Liver (tissue), 9 donors: ENCODE measurements around the gene LMOD1. TPM values are rescaled to one million over a fixed set of nuclear protein-coding genes. Genes with fewer than 3 reads are reported as not detected.

Experiments used
- DNase-seq: peaks from one replicate; pipeline ENCODE4 v3.0.0-alpha.2; 2017; ENCODE audit warnings: low spot score
- H3K27ac ChIP-seq, 2 donors: one replicate each; pipeline ENCODE4 v1.7.0; 2013; ENCODE audit warnings: inconsistent platforms in 2 of 2, low read length in 2 of 2, control low read depth in 1 of 2, low read depth in 1 of 2, mild to moderate bottlenecking in 1 of 2
- H3K27me3 ChIP-seq, 4 donors: one replicate each; pipeline versions ENCODE4 v1.6.1 to v1.7.0; 2013; ENCODE audit warnings: low read length in 3 of 4, inconsistent platforms in 1 of 4, mild to moderate bottlenecking in 1 of 4, moderate library complexity in 1 of 4; ENCODE audit not compliant: control insufficient read depth in 4 of 4, insufficient read depth in 4 of 4
- H3K36me3 ChIP-seq, 4 donors: one replicate each; pipeline versions ENCODE4 v1.6.1 to v1.7.0; 2013; ENCODE audit warnings: low read length in 3 of 4, mild to moderate bottlenecking in 3 of 4, low read depth in 1 of 4, moderate library complexity in 1 of 4; ENCODE audit not compliant: control insufficient read depth in 4 of 4, insufficient read depth in 3 of 4
- H3K4me1 ChIP-seq, 4 donors: one replicate each; pipeline versions ENCODE4 v1.6.1 to v1.7.0; 2013; ENCODE audit warnings: low read length in 3 of 4, mild to moderate bottlenecking in 3 of 4, moderate library complexity in 1 of 4; ENCODE audit not compliant: control insufficient read depth in 4 of 4, insufficient read depth in 4 of 4
- H3K4me3 ChIP-seq, 3 donors: one replicate each; pipeline versions ENCODE4 v1.6.1 to v1.7.0; 2013; ENCODE audit warnings: low read length in 3 of 3, control low read depth in 1 of 3, low read depth in 1 of 3, mild to moderate bottlenecking in 1 of 3
- H3K9ac ChIP-seq, 2 donors: one replicate each; pipeline ENCODE4 v1.7.0; 2013; ENCODE audit warnings: low read length in 2 of 2, mild to moderate bottlenecking in 2 of 2, moderate library complexity in 2 of 2, control low read depth in 1 of 2, low read depth in 1 of 2
- H3K9me3 ChIP-seq, 4 donors: one replicate each; pipeline versions ENCODE4 v1.6.1 to v1.7.0; 2013; ENCODE audit warnings: low read length in 3 of 4; ENCODE audit not compliant: control insufficient read depth in 4 of 4
- ATF3 ChIP-seq: IDR thresholded peaks from 2 replicates; pipeline ENCODE4 v1.6.1; 2016; ENCODE audit warnings: antibody characterized with exemption
- EGR1 ChIP-seq, 2 donors: IDR thresholded peaks; 2 replicates each; pipeline ENCODE4 v1.6.1; 2016 to 2018; ENCODE audit warnings: antibody characterized with exemption in 2 of 2, low read depth in 2 of 2
- FOXA1 ChIP-seq: IDR thresholded peaks from 2 replicates; pipeline ENCODE4 v1.6.1; 2016; ENCODE audit warnings: antibody characterized with exemption
- FOXA2 ChIP-seq: IDR thresholded peaks from 2 replicates; pipeline ENCODE4 v1.6.1; 2016; ENCODE audit warnings: antibody characterized with exemption
- HNF4A ChIP-seq, 2 donors: conservative IDR thresholded peaks; 2 replicates each; pipeline ENCODE4 v1.6.1; 2016; ENCODE audit warnings: antibody characterized with exemption in 2 of 2, mild to moderate bottlenecking in 2 of 2
- HNF4G ChIP-seq: IDR thresholded peaks from 2 replicates; pipeline ENCODE4 v1.6.1; 2016; ENCODE audit warnings: antibody characterized with exemption
- JUND ChIP-seq, 2 donors: IDR thresholded peaks; 2 replicates each; pipeline ENCODE4 v1.6.1; 2016; ENCODE audit warnings: antibody characterized with exemption in 2 of 2
- MAX ChIP-seq: IDR thresholded peaks from 2 replicates; pipeline ENCODE4 v1.6.1; 2016; ENCODE audit warnings: antibody characterized with exemption
- NR2F2 ChIP-seq: IDR thresholded peaks from 2 replicates; pipeline ENCODE4 v1.6.1; 2016; ENCODE audit warnings: antibody characterized with exemption
- REST ChIP-seq: IDR thresholded peaks from 2 replicates; pipeline ENCODE4 v1.6.1; 2016; ENCODE audit warnings: antibody characterized with exemption, mild to moderate bottlenecking
- RXRA ChIP-seq, 2 donors: IDR thresholded peaks; 2 replicates each; pipeline ENCODE4 v1.6.1; 2017 to 2018; ENCODE audit warnings: antibody characterized with exemption in 2 of 2, mild to moderate bottlenecking in 1 of 2
- SP1 ChIP-seq: IDR thresholded peaks from 2 replicates; pipeline ENCODE4 v1.6.1; 2018; ENCODE audit warnings: antibody characterized with exemption, mild to moderate bottlenecking
- TAF1 ChIP-seq: conservative IDR thresholded peaks from 2 replicates; pipeline ENCODE4 v1.6.1; 2016; ENCODE audit warnings: antibody characterized with exemption, mild to moderate bottlenecking
- YY1 ChIP-seq: IDR thresholded peaks from 2 replicates; pipeline ENCODE4 v1.6.1; 2016; ENCODE audit warnings: antibody characterized with exemption, mild to moderate bottlenecking
- ZBTB33 ChIP-seq: IDR thresholded peaks from 2 replicates; pipeline ENCODE4 v1.6.1; 2016; ENCODE audit warnings: antibody characterized with exemption
- WGBS: extraction: QIAGEN DNeasy Blood & Tissue Kit; methylation state at CpG from one replicate; pipeline ENCODE4 v1.1.7; 2013; 5-methylcytosine and 5-hydroxymethylcytosine counted together
- polyA plus RNA-seq, 2 donors: library from polyadenylated mRNA; stranded (reverse) in 1 of 2; unstranded in 1 of 2; fragments of 200-250 nt in 1 of 2; fragments of >200 nt in 1 of 2; fragmentation: Nextera tagmentation in 1 of 2; extraction: Ambion mirVana in 1 of 2; gene quantifications; one replicate each; pipeline versions ENCODE4 v1.2.1 to v1.2.3, GENCODE V29; 2013 to 2015
- total RNA-seq, 2 donors: library from RNA; depleted of rRNA; stranded (reverse); fragments of >200 nt; gene quantifications; one replicate each; pipeline ENCODE4 v1.2.3, GENCODE V29; 2014
- donor health status: healthy.
- donor health status: healthy.
- donor health status: healthy.
- donor health status: healthy.
- donor health status: healthy.

The LMOD1 gene
- total and polyA plus RNA-seq, 4 donors, result 0.14 to 4.4 (median 2.2) TPM

DNA sequence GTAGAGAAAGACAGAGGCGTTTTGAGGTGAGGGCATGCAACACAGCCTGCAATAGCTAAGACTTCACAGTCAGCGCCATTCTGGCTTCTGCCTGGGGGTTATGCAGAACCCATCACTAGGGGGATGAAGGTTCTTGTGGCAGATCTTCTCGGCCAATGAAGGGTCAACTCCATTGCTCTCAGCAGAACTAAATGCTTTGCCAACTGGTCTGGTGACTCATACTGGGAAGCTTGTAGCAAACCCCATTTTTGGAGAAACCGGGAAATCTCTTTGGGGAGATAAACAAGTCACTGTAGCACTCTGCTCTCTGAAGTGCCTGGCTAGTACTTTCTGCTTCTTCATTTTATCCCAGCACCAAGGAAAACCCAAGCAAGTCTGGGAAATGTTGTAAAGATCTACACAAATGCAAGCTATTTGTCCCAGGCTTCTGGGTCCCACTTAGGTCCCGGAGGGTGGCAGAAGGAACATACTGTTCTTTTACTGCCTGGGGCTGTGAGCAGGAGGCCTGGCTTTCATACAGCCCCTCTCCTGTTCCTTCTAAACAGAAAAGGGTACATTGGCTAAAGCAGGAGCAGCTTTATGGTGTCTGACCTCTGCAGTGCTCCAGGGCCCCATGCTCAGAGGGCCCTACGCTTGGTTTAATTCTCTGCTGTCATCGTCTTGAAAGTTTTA lies 28.9 kb downstream of the LMOD1 start:
- no peaks in the 10 kb centered on the region for H3K36me3 ChIP-seq
- H3K9ac ChIP-seq, result no peak overlapping the region
- peaks cover 0 to 3% (median 0%) of the 10 kb centered on the region in 4 donors for H3K4me1 ChIP-seq

DNA sequence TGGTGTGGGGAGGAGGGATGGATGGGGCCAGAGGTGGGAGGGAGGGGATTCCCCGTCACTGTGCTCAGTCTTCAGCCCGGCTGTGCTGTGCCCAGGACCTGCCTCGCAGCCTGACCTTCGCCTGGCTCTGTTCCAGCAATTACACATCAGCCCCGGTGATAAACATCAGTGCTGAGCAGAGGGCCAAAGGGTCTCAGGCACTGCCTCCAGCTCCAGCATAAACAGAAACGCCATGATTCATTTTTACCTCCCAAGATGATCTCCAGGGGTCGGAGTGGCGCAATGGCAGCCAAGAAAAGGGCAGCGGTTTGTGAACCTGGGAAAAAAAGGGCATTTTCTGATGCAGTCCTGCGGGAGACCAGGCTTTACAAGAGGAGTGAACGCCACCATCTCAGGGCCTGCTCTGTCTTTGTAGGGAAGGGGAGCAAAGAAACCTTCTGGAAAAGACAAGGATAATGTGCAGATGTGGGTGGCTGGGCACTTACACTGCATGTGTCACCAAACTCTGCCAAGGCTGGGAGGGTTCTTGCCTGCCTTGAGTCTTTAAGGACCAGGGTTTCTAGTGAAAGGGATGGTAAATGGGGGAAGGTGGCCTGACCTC lies 29.6 kb downstream of the LMOD1 start:
- WGBS, result 41% methylated on average over 11 of the region's 11 CpGs
- no peaks in the 10 kb centered on the region for H3K36me3 ChIP-seq
- DNase-seq, result peak; percentile 44
- no peak overlapping the region for H3K4me3 ChIP-seq
- no peak overlapping the region for H3K27ac ChIP-seq
- no peak overlapping the region for H3K9ac ChIP-seq
- no peaks in the 10 kb centered on the region for H3K27me3 ChIP-seq
- peaks cover 0 to 3% (median 0%) of the 10 kb centered on the region in 4 donors for H3K4me1 ChIP-seq
- no peaks in the 10 kb centered on the region for H3K9me3 ChIP-seq
- no peak for TF ChIP-seq EGR1 (IDR thresholded peaks at IDR 0.05; ENCODE audit: low read depth in 2 of 2)
- peak; percentile 81 for TF ChIP-seq NR2F2

More for the DNA sequence above, 28.9 kb downstream of the LMOD1 start:
- DNase-seq, result no peak
- no peaks in the 10 kb centered on the region for H3K27me3 ChIP-seq
- no peak overlapping the region for H3K4me3 ChIP-seq
- TF ChIP-seq FOXA1, result no peak
- TF ChIP-seq TAF1, result no peak
- TF ChIP-seq NR2F2, result peak; percentile 61
- peak; percentile 35 to 53 for TF ChIP-seq JUND (IDR thresholded peaks at IDR 0.05)
- no peak for TF ChIP-seq HNF4A (conservative IDR thresholded peaks at IDR 0.05)
- TF ChIP-seq SP1, result peak; percentile 41
- peak in 1 of 2 donors; percentile 6 for TF ChIP-seq RXRA (IDR thresholded peaks at IDR 0.05)
- no peak for TF ChIP-seq HNF4G
- TF ChIP-seq EGR1 (IDR thresholded peaks at IDR 0.05; ENCODE audit: low read depth in 2 of 2), result no peak
- peak overlapping the region in 1 of 2 donors; percentile 18 for H3K27ac ChIP-seq
- WGBS, result 86% methylated on average over 7 of the region's 7 CpGs
- H3K9me3 ChIP-seq, result no peaks in the 10 kb centered on the region

DNA sequence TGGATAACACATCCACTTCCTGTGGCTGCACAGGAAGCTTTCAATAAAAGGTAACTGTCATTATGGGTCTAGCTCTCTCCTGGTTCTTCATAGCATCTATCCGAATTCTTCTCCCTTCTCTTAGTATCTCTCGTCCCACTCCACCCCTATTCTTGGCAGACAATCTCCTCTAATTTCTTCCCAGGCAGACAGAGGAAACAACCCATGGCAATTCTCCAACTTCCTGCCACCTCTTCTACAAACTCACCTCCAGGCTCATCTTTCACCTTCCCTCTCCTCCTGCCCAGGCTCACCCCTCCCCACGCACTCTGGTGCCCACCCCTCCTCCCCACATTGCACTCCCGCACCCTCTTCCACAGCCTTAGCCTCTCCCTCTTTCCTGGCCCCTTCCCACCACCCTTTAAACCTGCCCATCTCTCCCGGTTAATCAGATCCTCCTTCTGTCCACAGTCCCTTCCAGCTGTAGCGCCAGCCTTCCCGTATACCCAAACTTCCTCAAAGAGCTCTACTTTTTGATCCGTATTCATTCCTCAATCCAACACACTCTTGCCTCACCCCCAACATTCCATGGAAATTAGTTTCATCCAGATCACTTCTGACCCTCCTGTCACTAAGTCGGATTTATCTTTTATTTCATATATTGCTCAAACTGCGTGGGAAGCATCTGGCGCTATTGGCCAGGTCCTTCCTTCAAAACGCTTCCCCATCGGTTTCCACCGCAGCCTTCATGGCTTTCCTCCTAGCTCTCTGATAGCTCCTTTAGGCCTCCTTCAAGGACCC lies 31.7 kb downstream of the LMOD1 start:
- Histone ChIP-seq H3K36me3 (no peaks in the 10 kb centered on the region), H3K27ac (no peak overlapping the region), H3K27me3 (no peaks in the 10 kb centered on the region), H3K4me1 (peaks cover 0 to 3% (median 0%) of the 10 kb centered on the region in 4 donors), H3K4me3 (no peak overlapping the region), H3K9ac (no peak overlapping the region), H3K9me3 (no peaks in the 10 kb centered on the region)
- DNase-seq, result no peak
- no peak for TF ChIP-seq ATF3
- no peak for TF ChIP-seq HNF4A (conservative IDR thresholded peaks at IDR 0.05)
- no peak for TF ChIP-seq RXRA (IDR thresholded peaks at IDR 0.05)
- no peak for TF ChIP-seq FOXA2
- 82% methylated on average over 14 of the region's 14 CpGs for WGBS

DNA sequence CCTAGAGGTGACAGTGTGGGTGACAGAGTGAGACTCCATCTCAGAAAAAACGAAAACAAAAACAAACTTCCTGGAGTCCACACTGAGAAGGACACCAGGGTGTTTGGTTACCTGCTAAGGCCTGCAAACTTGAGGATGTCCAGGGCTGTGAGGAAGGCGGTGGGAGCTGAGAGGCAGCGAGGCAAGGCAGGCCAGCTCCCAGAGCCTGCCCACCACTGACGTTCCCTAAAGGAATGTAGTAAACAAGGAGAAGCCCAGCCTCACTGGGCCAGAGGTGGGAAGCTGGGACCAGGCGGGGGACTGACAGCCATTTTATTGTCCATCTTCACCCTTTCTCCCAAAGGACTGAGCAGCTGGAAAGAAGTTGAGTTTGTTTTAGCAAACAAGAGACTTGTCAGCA lies 33.5 kb downstream of the LMOD1 start:
- Histone ChIP-seq H3K9me3 (no peaks in the 10 kb centered on the region), H3K4me3 (no peak overlapping the region), H3K27me3 (no peaks in the 10 kb centered on the region), H3K36me3 (no peaks in the 10 kb centered on the region), H3K9ac (no peak overlapping the region), H3K27ac (no peak overlapping the region), H3K4me1 (peaks cover 0 to 3% (median 0%) of the 10 kb centered on the region in 4 donors)
- DNase-seq, result no peak
- no peak for TF ChIP-seq MAX
- TF ChIP-seq RXRA (IDR thresholded peaks at IDR 0.05), result no peak
- no peak for TF ChIP-seq REST
- TF ChIP-seq HNF4G, result no peak
- TF ChIP-seq YY1, result no peak
- no peak for TF ChIP-seq ATF3
- TF ChIP-seq ZBTB33, result no peak
- no peak for TF ChIP-seq EGR1 (IDR thresholded peaks at IDR 0.05; ENCODE audit: low read depth in 2 of 2)
- 79% methylated on average over 5 of the region's 5 CpGs for WGBS
